HCT116 (cell line): ENCODE results near the gene ERBIN. TPM values are rescaled to one million over a fixed set of nuclear protein-coding genes. Genes with fewer than 3 reads are reported as not detected.

Experiments
- ATAC-seq: fragments of 200-7000 bp; cut with Tn5 transposase; 2 replicates; pipeline ENCODE4 v1.9.1; 2020; ENCODE audit warnings: mild to moderate bottlenecking, moderate library complexity
- BruUV-seq: library from RNA; stranded (reverse); fragments of 400-500 nt; replicated peaks from 2 replicates; lab custom pipeline; 2021; lab: Mats Ljungman, UMichigan
- CTCF ChIA-PET: fragments of 300-600 bp; sonication (Branson Sonifier 250); formaldehyde crosslinking; loops from one replicate; lab custom pipeline; 2021; ENCODE audit warnings: antibody characterized with exemption; lab: Charles Lee
- POLR2A ChIA-PET: fragments of 300-600, 350-600 bp; sonication (Branson Sonifier 250); formaldehyde crosslinking; loops from one replicate; lab custom pipeline; 2021; ENCODE audit warnings: antibody characterized with exemption; lab: Charles Lee
- RAD21 ChIA-PET, 2 experiments: fragments of 300-600 bp; sonication (Branson Sonifier 250); formaldehyde crosslinking; loops; one replicate each; lab custom pipeline; 2023; ENCODE audit warnings: low total read pairs in 2 of 2; ENCODE audit not compliant: uncharacterized antibody in 2 of 2, unreplicated experiment in 2 of 2, low non-redundant PET in 1 of 2; lab: Charles Lee
- DNase-seq: peaks from one replicate; pipeline ENCODE4 v3.0.0-alpha.2; 2010; ENCODE audit warnings: low read depth, low spot score
- H2AFZ ChIP-seq: fragments of 200-600 bp; shearing (Covaris generic), sonication (generic); 2 replicates; pipeline ENCODE4 v1.6.1; 2017; ENCODE audit warnings: low read depth, mixed run types, mixed read lengths, antibody characterized with exemption, low read length; ENCODE audit not compliant: poor library complexity, severe bottlenecking
- H3K27ac ChIP-seq: 2 replicates; pipeline ENCODE4 v1.5.1; 2012; ENCODE audit warnings: low read depth, low read length
- H3K27me3 ChIP-seq: fragments of 200-600 bp; sonication (generic); 2 replicates; pipeline ENCODE4 v1.6.1; 2016; ENCODE audit warnings: mixed run types, low read length, mixed read lengths; ENCODE audit not compliant: insufficient read depth
- H3K36me3 ChIP-seq, 2 experiments: fragments of 200-500 bp in 1 of 2; fragments of 200-600 bp in 1 of 2; sonication (Bioruptor generic) in 1 of 2; sonication (generic) in 1 of 2; 2 replicates each; pipeline versions ENCODE4 v1.5.1 to v1.6.1; 2014 to 2016; ENCODE audit warnings: low read length in 2 of 2, inconsistent platforms in 1 of 2, mixed read lengths in 1 of 2, mixed run types in 1 of 2; ENCODE audit not compliant: insufficient read depth in 2 of 2, control insufficient read depth in 1 of 2
- H3K4me1 ChIP-seq, 2 experiments: fragments of 200-600 bp in 1 of 2; sonication (generic) in 1 of 2; 2 replicates each; pipeline versions ENCODE4 v1.5.1 to v1.6.1; 2012 to 2017; ENCODE audit warnings: low read length in 2 of 2, inconsistent platforms in 1 of 2, mild to moderate bottlenecking in 1 of 2, mixed read lengths in 1 of 2, mixed run types in 1 of 2, moderate library complexity in 1 of 2; ENCODE audit not compliant: insufficient read depth in 2 of 2, control insufficient read depth in 1 of 2
- H3K4me2 ChIP-seq: fragments of 200-600 bp; sonication (generic); 2 replicates; pipeline ENCODE4 v1.6.1; 2017; ENCODE audit warnings: mixed run types, low read length, mixed read lengths
- H3K4me3 ChIP-seq, 2 experiments: fragments of 200-600 bp in 1 of 2; sonication (generic) in 1 of 2; replicated peaks in 1 of 2; 2 replicates each; pipeline ENCODE4 v1.5.1; 2011 to 2016; ENCODE audit warnings: low read length in 2 of 2, control low read depth in 1 of 2, low read depth in 1 of 2, mild to moderate bottlenecking in 1 of 2, mixed read lengths in 1 of 2, mixed run types in 1 of 2
- H3K79me2 ChIP-seq: fragments of 200-600 bp; sonication (generic); 2 replicates; pipeline ENCODE4 v1.6.1; 2017; ENCODE audit warnings: mild to moderate bottlenecking, mixed run types, low read length, moderate library complexity, mixed read lengths; ENCODE audit not compliant: insufficient read depth
- H3K9ac ChIP-seq: fragments of 200-600 bp; sonication (generic); 2 replicates; pipeline ENCODE4 v1.6.1; 2016; ENCODE audit warnings: low read length, mixed read lengths
- H3K9me2 ChIP-seq: fragments of 200-600 bp; sonication (generic), shearing (Covaris generic); 2 replicates; pipeline ENCODE4 v1.6.1; 2017; ENCODE audit warnings: mixed run types, mild to moderate bottlenecking, moderate library complexity; ENCODE audit not compliant: insufficient read depth
- H3K9me3 ChIP-seq, 2 experiments: fragments of 200-500 bp in 1 of 2; fragments of 200-600 bp in 1 of 2; sonication (Bioruptor generic) in 1 of 2; sonication (generic) in 1 of 2; 2 replicates each; pipeline ENCODE4 v1.6.1; 2014 to 2017; ENCODE audit warnings: low read length in 2 of 2, mixed read lengths in 2 of 2, inconsistent platforms in 1 of 2, low read depth in 1 of 2, mild to moderate bottlenecking in 1 of 2, mixed run types in 1 of 2, moderate library complexity in 1 of 2; ENCODE audit not compliant: control insufficient read depth in 1 of 2, insufficient read depth in 1 of 2
- H4K20me1 ChIP-seq: fragments of 200-600 bp; sonication (generic), shearing (Covaris generic); 2 replicates; pipeline ENCODE4 v1.6.1; 2017; ENCODE audit warnings: mixed run types, mild to moderate bottlenecking, moderate library complexity; ENCODE audit not compliant: insufficient read depth
- ATF3 ChIP-seq: IDR thresholded peaks from 2 replicates; pipeline ENCODE4 v1.6.1; 2012
- CEBPB ChIP-seq: IDR thresholded peaks from 2 replicates; pipeline ENCODE4 v1.6.1; 2012; ENCODE audit warnings: low read depth
- CTCF ChIP-seq, 3 experiments: fragments of 200-600 bp in 1 of 3; sonication (generic) in 1 of 3; IDR thresholded peaks in 2 of 3; conservative IDR thresholded peaks in 1 of 3; 2 replicates each; pipeline ENCODE4 v1.5.1; 2012 to 2017; ENCODE audit warnings: low read depth in 2 of 3, low read length in 2 of 3, antibody characterized with exemption in 1 of 3, borderline replicate concordance in 1 of 3, control low read depth in 1 of 3, mild to moderate bottlenecking in 1 of 3, mixed read lengths in 1 of 3, mixed run types in 1 of 3, moderate library complexity in 1 of 3; ENCODE audit not compliant: insufficient read depth in 1 of 3
- EGR1 ChIP-seq: IDR thresholded peaks from 2 replicates; pipeline ENCODE4 v1.6.1; 2012; ENCODE audit warnings: low read depth
- EZH2 ChIP-seq: fragments of 200-600 bp; sonication (generic); IDR thresholded peaks from 2 replicates; pipeline ENCODE4 v1.6.1; 2017; ENCODE audit warnings: antibody characterized with exemption, mixed run types
- EZH2phosphoT487 ChIP-seq: fragments of 200-600 bp; IDR thresholded peaks from 2 replicates; pipeline ENCODE4 v1.6.1; 2018; ENCODE audit warnings: antibody characterized with exemption, borderline replicate concordance
- FOSL1 ChIP-seq: IDR thresholded peaks from 2 replicates; pipeline ENCODE4 v1.6.1; 2012; ENCODE audit warnings: low read depth
- JUND ChIP-seq: IDR thresholded peaks from 2 replicates; pipeline ENCODE4 v1.6.1; 2012
- POLR2A ChIP-seq: IDR thresholded peaks from 2 replicates; pipeline ENCODE4 v1.7.0; 2011; ENCODE audit warnings: borderline replicate concordance; ENCODE audit not compliant: insufficient read depth, insufficient read length; ENCODE audit errors: extremely low read depth
- POLR2AphosphoS5 ChIP-seq: IDR thresholded peaks from 2 replicates; pipeline ENCODE4 v1.6.1; 2011; ENCODE audit warnings: mild to moderate bottlenecking, low read depth, low read length, moderate library complexity
- RAD21 ChIP-seq: IDR thresholded peaks from 2 replicates; pipeline ENCODE4 v1.6.1; 2012; ENCODE audit warnings: low read depth, mild to moderate bottlenecking
- REST ChIP-seq: IDR thresholded peaks from 2 replicates; pipeline ENCODE4 v1.6.1; 2012; ENCODE audit warnings: low read depth
- SP1 ChIP-seq: IDR thresholded peaks from 2 replicates; pipeline ENCODE4 v1.6.1; 2012; ENCODE audit warnings: low read depth
- YY1 ChIP-seq: IDR thresholded peaks from 2 replicates; pipeline ENCODE4 v1.6.1; 2011; ENCODE audit warnings: low read length, low read depth, moderate library complexity, mild to moderate bottlenecking; ENCODE audit not compliant: insufficient replicate concordance; ENCODE audit errors: extremely low read depth
- ZBTB33 ChIP-seq: IDR thresholded peaks from 2 replicates; pipeline ENCODE4 v1.6.1; 2011; ENCODE audit warnings: mild to moderate bottlenecking, low read length, moderate library complexity; ENCODE audit not compliant: insufficient replicate concordance; ENCODE audit errors: extremely low read depth
- ZFX ChIP-seq: fragments of 450-650 bp; IDR thresholded peaks from 2 replicates; pipeline ENCODE4 v1.6.1; 2017
- intact Hi-C: fragments of 100-400 bp; cut with micrococcal nuclease; formaldehyde crosslinking; loops from 2 replicates; pipeline ENCODE4 v1.10.0; 2022
- total RNA-seq: library from RNA; stranded (reverse); gene quantifications from one replicate; pipeline ENCODE4 v1.2.1, GENCODE V29; 2021; ENCODE audit not compliant: unreplicated experiment

Gene ERBIN
- total RNA-seq, 1 experiment from 2014 or later = 57.4 TPM

- DNase-seq (no peak), ATAC-seq (no peak)
- H3K27me3 ChIP-seq = no peaks in the 10 kb centered on the region
- H3K27ac ChIP-seq = no peak overlapping the region
- H3K4me1 ChIP-seq = peaks cover under 1 to 6% of the 10 kb centered on the region in 2 experiments; a peak in 3 of 4 replicates
- ChIA-PET CTCF (no interaction called here), POLR2A (no interaction called here), RAD21 (no interaction called here)
- H3K4me3 ChIP-seq = no peak overlapping the region
- TF ChIP-seq EZH2 (no peak), ZBTB33 (no peak), RAD21 (no peak), POLR2AphosphoS5 (no peak), FOSL1 (no peak), ATF3 (no peak), CTCF (IDR thresholded peaks at IDR 0.05 in 2 of 3, conservative IDR thresholded peaks at IDR 0.05 in 1 of 3; ENCODE audit: borderline replicate concordance in 1 of 3, insufficient read depth in 1 of 3, low read depth in 2 of 3, low read length in 2 of 3) (no peak), CEBPB (no peak), REST (no peak), JUND (no peak), ZFX (no peak), EZH2phosphoT487 (no peak), SP1 (no peak), POLR2A (no peak), EGR1 (no peak), YY1 (no peak)
- H3K4me2 ChIP-seq = no peak overlapping the region
- peak overlapping the region; percentile 19 for H2AFZ ChIP-seq
- intact Hi-C loops = no loop called here
- no peaks in the 10 kb centered on the region for H3K36me3 ChIP-seq
- H3K9me2 ChIP-seq = no peaks in the 10 kb centered on the region
- BruUV-seq = no TSS peak
- no peaks in the 10 kb centered on the region for H4K20me1 ChIP-seq
- no peaks in the 10 kb centered on the region for H3K79me2 ChIP-seq
- no peaks in the 10 kb centered on the region for H3K9me3 ChIP-seq
- no peak overlapping the region for H3K9ac ChIP-seq
Observed at GRCh38 chr5:65914641-65915196, 11.7 kb upstream of the ERBIN start.
